HG03460 (cell line): ENCODE results near the gene MSRB1.

ENCODE experiments used
- ATAC-seq: cut with Tn5 transposase; IDR thresholded peaks from one replicate; pipeline ENCODE4 v1.9.1; 2021; ENCODE audit not compliant: unreplicated experiment

Gene MSRB1

GRCh38 chr16:1918351-1919326 is 24.4 kb downstream of the MSRB1 start, which contains the start of gene HS3ST6:
TSS of gene HS3ST6 (minus strand) at chr16:1918415. CDS start at chr16:1918323, 92 bp downstream.
- no peak for ATAC-seq

GRCh38 chr16:1917665-1918350 is 25.2 kb downstream of the MSRB1 start:
- no peak for ATAC-seq

GRCh38 chr16:1917056-1917664 is 25.8 kb downstream of the MSRB1 start:
- no peak for ATAC-seq

- no peak for ATAC-seq
Measured at GRCh38 chr16:1916640-1916990, 26.4 kb downstream of the MSRB1 start.

GRCh38 chr16:1915732-1916639 is 27.0 kb downstream of the MSRB1 start:
- ATAC-seq, result no peak

GRCh38 chr16:1914988-1915387 is 28.0 kb downstream of the MSRB1 start:
- ATAC-seq, result no peak

GRCh38 chr16:1914084-1914608 is 28.9 kb downstream of the MSRB1 start:
- no peak for ATAC-seq

GRCh38 chr16:1913327-1914083 is 29.5 kb downstream of the MSRB1 start:
- ATAC-seq, result no peak

- ATAC-seq, result no peak
Measured at GRCh38 chr16:1912215-1912543, 30.8 kb downstream of the MSRB1 start.

- no peak for ATAC-seq
Measured at GRCh38 chr16:1911467-1912214, 31.4 kb downstream of the MSRB1 start.

- no peak for ATAC-seq
Measured at GRCh38 chr16:1909561-1910231, 33.3 kb downstream of the MSRB1 start.

- ATAC-seq, result no peak
Measured at GRCh38 chr16:1908983-1909382, 34.0 kb downstream of the MSRB1 start.

GRCh38 chr16:1908184-1908583 is 34.8 kb downstream of the MSRB1 start:
- ATAC-seq, result no peak

- ATAC-seq, result no peak
Measured at GRCh38 chr16:1907226-1907860, 35.7 kb downstream of the MSRB1 start.

- ATAC-seq, result no peak
Measured at GRCh38 chr16:1906846-1907165, 36.2 kb downstream of the MSRB1 start.

- no peak for ATAC-seq
Measured at GRCh38 chr16:1906055-1906845, 36.7 kb downstream of the MSRB1 start.
